A673 (cell line): Measurements from ENCODE around the gene MICAL2.

Experiments used
- CTCF ChIP-seq: fragments of 300-800, 200-600 bp; sonication (generic); conservative IDR thresholded peaks from 2 replicates; pipeline ENCODE4 v1.5.1; 2017; ENCODE audit warnings: low read depth, mild to moderate bottlenecking, antibody characterized with exemption, low read length, moderate library complexity, mixed read lengths
- EZH2 ChIP-seq: fragments of 200-600 bp; sonication (generic); IDR thresholded peaks from 2 replicates; pipeline ENCODE4 v1.6.1; 2017; ENCODE audit warnings: borderline replicate concordance, low read depth, mild to moderate bottlenecking, mixed read lengths, antibody characterized with exemption, low read length; ENCODE audit not compliant: poor library complexity, severe bottlenecking

DNA sequence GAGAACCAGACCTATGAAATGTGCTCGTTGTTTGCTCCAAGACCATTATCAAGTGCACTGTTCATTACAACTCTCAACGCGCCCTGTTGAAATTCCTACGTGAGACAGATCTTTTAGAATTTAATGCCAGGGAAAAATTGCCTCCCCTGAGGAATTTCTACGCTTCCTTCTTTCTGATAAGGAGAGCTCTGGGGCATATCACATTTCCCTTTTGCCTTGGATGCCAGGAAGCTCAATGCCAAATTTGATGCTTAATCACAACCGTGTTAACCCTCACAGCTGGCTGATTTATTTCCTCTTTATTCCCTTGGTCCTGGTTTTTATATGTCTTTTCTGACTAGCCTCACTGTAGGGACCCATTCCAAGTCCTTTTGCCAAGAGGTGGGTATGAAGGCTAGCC lies 109.4 kb downstream of the MICAL2 start:
- TF ChIP-seq CTCF (no peak), EZH2 (no peak)
